GM21717 (cell line): ENCODE measurements around the gene LRRC4C.
A peak's percentile ranks its signal among the peaks of the same experiment; 100 is the strongest.

Source experiments
- ATAC-seq: cut with Tn5 transposase; IDR thresholded peaks from one replicate; pipeline ENCODE4 v1.9.1; 2021; ENCODE audit warnings: mild to moderate bottlenecking, moderate library complexity; ENCODE audit not compliant: unreplicated experiment

LRRC4C gene

DNA sequence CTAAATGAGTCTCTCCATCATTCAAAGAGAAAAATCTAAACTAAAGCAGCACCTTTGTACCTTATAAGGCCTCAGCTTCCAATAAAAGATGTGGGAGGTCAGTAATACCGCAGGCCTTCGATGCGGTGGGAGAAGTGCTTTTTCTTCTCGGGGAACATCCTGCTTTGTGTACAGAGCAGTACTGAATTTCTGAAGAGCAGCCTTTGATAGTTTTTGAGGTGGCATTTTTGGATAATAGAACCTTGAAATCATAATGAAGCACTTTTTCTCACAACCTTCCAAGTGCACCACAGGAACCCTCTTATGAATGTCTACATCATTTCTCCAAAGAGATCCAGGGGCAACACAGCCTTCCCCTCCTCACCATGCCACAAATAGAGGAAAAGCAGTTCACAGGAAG is 39.6 kb downstream of the LRRC4C start:
- ATAC-seq = no peak

DNA sequence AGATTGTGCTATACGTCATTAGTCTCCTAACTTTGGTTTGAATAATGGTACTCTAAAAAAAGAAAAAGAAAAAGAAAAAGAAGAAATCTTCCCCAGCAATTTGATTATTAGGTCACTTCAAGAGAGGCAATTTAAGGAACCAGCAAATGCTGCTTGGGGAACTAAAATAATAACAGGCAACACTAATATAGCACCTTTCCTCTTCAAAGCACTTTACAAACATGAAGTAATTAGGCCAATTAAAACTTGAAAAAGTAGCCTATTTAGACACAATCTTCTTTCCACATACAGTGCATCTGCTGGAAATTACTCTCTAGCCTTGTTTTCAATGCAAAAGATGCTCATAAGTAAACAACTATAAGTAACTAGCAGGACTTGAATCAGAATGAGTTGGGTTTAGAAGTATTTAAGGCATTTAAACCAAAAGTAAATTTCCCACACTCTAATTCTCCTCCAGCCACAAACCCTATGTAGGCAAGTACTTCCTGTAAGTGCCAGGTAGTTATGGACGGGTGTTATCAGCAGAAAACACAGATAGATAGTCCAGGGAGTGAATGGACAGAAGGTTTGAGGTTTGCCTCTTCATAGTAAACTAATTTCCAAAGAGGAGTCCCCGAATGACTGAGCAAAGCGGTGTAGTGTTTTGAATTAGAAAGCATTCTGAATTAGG is 44.5 kb downstream of the LRRC4C start:
- ATAC-seq = no peak

DNA sequence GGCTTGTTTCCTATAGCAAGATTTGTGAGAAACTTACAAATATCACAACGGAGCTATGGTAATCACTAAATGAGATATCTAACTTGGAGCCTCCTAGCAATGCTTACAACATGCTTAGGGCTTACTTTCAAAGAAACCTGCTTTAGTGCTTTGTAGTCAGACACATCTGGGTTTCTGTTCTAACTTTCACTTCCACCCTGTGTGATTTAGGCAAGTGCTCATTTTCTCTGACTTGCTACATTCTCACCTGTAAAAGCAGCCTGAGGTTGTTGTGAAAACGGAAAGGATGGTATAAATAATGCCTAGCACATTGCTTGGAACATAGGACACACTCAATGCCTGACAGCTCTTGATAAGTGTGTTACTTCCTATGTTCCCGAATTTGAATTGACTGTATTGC is 45.6 kb downstream of the LRRC4C start:
- ATAC-seq = peak; percentile 97

DNA sequence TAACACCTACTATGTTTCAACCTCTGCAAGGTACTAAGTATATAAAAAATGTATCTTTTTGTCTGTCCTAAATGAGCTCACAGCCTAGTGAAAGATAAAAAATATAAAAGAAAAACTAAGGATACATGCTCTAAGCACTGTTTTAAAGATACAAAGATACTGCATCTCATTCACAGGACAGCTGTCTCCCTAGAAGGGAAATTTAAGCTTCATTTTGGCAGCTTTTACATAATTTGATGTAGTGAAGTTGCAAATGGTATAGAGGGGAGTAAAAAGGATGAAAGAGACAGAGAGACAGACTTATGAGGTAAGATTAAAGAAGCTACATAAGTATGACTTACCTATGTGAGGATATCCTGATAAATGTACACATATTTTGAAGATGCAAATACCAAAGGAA is 53.6 kb downstream of the LRRC4C start:
- ATAC-seq = no peak

DNA sequence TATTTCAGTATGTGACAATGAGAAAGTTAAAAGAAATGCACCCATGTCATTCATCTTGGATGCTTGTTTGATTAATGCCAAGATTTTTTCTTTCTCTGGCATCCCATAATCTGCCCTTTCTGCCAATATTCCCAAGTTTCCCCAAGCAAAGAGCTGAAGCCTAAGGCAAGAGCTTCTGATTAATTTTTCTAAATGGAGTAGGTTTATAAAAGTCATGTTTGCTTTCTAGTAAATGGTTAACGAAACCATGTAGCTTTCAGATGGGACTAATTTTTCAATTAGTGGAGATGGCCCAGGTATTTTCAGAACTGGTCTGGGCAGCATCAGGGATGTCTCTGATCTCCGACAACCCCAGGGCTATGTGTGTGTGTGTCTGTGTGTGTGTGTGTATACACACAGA is 55.3 kb downstream of the LRRC4C start:
- no peak for ATAC-seq

DNA sequence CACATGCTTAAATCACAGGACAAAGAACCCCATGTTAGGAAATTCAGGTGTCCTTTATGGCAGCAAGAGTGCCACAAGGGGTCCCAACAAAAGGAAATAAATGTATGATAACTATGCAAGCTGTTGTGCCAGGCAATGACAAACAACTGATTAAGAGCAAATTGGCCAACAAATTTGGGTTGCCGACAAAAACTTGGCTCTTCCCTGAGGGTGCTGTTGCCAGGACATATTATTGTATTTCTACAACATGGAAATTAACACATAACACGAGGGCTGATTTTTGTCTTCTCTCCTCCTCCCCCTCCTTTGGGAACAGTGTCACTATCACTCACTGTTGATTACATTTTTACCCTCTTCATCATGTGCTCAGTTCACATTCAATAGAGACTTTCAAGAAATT is 56.0 kb downstream of the LRRC4C start:
- ATAC-seq = no peak

DNA sequence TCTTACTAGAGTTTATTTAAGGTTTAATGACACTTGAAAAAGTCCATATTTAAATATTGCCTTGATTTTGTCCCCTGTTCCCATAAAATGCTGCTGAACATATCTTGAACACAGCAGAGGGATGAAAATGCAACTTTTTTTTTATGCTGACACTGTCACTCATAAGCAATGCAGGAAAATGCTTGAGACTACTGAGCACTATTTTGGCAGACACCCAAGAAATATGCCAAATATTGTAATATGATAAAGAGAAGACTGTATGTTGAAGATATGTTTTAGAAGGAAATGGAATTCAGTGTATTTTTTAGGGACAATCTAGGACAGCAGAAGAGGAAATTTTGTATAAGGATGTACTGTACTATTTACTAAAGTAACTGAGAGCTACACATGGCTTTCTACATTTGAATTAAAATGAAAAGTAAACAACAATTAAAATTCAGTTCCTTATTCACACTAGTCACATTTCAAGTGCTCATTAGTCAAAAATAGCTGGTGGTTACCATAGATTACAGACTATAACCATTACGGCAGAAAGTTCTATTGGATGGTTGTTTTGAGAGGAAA is 58.6 kb downstream of the LRRC4C start:
- ATAC-seq = no peak

DNA sequence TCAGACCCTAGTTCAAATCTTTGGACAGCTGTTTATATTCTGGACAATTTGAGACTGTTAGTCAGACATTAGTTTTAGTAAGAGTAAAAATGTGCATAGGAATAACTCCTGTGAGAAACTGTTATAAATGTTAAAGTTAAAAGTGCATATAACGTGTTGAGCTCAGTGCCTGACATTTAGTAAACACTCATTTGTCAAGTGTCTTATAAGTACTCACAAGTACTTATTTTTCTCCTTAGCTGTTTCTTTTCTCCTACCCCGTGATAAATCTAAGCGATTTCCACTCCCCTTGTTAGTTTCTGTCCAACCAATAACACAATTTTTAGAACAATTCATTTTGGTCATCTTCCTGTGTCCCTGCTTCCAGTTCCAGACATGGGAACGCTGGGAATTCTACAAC is 59.3 kb downstream of the LRRC4C start:
- ATAC-seq = no peak

DNA sequence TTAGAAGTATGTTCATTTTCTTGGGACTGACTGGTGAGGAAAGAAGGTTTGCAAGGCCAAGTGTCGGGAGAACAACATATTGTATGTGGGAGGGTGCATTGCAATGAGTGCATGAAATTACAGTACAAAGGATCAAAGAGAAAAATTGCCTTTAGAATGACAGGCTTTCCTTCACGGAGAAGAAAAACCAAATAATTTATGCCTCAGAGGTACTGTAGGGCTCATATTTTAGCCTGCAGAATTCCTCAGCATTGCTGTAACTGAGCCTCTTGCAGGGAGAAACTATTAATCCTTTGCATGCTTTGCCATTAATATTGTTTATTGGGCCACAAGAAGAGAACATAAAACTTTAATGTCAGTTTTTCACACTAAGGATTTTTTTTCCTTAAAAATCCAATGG is 60.1 kb downstream of the LRRC4C start:
- no peak for ATAC-seq

DNA sequence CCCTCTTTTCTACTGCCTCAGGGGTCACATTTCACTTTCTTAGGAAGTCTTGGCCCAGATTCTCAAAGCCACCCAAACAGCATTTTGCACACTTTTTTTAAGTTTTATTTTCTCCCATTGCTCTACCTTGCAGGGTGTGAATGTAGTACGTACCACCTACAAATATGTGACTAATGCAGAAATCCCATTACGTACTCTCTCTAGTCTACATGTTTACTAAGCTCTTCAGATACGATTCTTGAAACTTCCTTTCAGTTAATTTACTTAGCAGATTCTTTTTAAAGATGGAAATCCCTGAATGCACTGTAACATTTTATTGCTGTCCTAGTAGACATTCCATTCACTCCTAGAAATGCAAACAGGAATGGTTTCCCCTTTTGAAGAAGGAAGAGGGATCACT is 61.3 kb downstream of the LRRC4C start:
- ATAC-seq = no peak

DNA sequence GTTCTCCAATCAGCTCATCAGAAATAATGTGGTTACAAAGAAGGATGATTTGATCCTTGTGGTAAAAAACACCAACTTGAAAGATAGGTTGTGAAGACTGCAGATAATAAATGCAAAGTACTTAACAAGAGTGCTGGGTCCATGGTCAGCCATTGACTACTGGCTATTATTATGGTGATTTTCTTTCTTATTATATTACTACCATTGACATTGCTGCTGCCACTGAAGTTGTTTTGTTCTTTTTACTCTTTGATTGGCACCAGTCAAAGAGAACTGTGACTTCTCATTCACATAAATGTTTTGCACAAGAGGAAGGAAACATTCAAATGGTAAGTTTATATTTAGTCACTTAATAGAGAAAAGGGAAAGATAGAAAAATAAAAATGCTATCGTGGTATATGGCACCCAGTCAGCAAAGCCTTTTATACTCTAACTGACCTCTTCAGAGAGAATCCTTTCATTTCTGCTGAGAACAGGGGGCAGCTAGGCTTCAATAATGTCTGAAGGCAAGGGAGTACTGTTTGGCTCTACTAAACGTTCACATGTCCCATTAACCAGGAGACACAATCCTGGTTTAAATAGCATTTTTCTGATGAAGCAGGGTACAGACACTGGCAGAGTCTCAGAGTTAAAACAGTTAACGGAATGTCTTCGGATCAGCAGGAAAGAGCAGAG is 64.8 kb downstream of the LRRC4C start:
- no peak for ATAC-seq

DNA sequence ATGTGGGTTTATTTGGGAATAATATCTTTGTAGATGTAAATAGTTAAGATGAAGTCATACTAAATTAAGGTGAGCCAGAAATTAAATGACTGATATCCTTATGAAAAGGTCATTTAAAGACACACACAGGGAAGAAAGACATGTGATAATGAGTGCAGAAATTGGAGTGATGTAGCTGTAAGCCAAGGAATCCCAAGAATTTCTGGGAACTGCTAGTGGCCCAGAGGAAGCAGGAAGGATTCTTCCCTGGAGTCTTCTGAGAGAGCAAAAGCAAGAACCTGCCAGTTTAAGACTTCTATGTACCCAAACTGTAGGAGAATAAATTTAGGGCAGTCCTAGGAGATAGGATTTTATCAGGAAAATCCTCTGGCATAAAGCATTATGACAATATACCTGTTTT is 66.9 kb downstream of the LRRC4C start:
- ATAC-seq = no peak

DNA sequence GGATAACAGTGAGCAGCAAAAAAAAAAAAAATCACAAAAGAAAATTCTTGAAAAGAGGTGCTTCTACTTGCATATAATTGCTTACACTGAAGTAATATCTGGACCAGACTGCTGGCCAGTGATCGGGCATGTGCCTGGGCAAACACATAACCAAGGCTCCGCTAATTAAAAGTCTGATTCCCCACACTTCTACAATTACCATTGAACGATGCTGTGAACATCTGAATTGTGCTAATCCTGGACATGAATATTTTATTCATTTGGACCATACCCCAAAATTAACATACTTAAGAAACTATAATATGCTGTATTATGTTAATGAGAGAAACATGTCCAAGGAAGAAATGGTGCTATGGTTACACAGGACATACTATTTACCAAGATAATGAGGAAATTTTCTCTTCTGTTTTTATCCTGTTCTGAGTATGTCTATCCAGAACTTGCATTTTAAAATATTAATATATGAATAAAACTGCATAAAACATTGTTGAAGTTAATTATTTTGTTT is 69.8 kb downstream of the LRRC4C start:
- no peak for ATAC-seq

DNA sequence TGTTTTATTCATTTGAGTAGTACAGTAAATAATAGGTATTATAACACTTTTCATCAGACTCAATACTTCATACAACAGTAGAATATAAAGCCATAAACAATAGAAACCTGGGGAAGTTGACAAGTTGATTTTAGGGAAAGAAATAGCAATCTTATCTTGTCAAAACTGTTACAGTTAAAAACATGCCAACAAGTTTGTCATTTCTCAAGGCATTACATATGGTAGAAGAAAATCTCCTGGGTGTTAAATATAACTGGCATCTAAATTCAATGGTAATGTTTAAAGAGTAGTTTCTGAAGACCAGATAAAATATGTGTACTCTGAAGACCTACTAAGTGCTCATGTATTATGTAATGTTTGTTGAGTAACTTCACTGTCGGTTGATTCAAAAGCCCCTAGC is 75.1 kb downstream of the LRRC4C start:
- ATAC-seq = no peak

DNA sequence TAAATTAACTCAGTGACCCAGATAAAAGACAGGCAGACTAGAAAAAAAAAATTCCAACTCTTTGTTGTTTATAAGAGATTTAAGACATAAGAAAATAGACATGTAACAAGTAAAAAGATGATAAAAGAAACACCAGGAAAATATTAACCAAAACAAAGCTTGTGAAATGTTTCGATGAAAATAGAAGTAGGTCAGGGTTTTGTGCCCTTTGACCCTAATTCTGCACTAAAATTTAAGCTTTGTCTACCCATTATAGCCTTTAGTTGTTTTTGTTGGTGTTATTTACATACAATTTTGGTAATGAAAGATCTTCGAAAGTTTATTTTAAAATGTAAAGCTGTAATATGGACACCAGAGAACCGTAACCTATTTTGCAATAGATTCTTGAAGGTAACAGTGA is 75.7 kb downstream of the LRRC4C start:
- no peak for ATAC-seq

DNA sequence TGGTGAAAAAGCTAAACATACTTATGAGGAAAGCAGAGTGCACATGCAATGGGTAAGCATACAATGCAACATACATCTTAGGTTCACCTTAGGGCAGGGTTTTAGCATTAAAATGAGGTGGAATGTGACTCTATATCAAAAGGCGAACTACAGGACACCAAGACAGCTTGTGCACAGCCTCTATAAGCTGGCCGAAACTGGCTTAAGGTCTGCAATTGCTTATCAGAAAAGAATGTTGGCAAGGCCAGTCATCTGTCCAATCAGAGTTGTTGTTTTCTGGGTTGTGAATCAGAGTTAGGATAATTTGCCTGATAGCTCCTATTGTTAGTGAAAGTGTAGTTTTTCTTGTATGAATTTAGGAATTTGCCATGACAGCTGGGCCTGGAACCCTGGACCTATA is 76.5 kb downstream of the LRRC4C start:
- no peak for ATAC-seq

DNA sequence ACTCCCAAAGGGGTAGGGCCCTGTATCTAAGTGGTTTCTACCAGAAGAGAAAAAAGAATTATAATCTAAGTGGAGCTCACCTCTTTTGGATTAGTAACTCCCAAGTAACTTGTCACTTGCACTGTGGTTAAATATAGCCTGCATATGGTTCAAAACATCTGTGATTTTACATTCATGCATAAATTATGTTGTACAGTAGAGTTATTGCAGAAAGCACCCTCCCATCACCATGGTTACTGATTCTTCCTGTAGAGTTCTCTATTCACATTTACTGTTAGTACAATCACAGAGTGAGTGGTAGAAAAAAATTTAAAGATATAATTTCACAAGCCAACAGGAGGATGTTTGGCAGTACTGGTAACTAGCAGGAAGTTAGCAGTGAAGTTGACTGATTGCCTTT is 80.4 kb downstream of the LRRC4C start:
- ATAC-seq = no peak

DNA sequence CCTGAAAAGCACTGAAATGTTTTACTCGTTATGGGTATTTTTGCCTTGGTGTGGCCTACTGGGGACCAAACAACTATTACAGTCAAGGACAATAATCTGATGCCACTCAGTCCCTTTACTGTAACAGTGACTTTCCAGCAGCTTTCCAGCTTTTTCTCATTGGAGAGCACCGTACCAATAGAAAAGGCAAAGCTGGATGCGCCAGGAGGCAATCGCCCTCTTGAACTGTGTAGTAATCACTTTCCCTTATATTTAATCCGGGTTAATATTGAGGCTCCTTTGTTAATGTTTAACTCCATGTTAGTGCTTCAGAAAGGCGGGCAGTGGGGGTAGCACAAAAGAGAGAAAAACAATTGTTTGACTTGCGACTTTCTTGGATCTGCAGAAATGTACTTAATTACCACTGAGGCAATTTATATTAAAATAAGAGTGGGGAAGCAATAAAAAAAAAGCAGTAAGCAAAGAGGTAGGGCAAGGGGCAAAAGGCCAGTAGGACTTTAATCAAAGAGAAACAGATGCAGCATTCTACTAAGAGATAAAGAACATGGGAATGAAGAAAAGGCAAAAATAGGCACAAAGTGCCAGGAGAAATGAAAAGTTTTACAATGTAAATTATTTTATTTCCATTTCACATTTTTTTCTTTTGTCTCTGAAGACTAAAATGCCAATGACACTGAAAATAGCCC is 81.6 kb downstream of the LRRC4C start:
- no peak for ATAC-seq

DNA sequence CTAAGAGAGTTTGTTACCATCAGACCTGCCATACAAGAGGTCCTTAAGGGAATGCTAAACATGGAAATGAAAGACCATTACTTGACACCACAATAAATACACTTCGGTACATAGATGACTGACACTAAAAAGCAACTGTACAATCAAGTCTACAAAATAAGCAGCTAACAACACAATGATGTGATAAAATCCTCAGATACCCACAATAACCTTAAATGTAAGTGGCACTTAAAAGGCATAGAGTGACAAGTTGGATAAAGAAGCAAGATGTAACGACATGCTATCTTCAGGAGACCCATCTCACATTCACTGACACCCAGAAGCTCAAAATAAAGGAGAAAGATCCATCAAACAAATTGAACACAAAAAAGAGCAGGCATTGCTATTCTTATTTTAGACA is 107.6 kb downstream of the LRRC4C start:
- ATAC-seq = no peak

DNA sequence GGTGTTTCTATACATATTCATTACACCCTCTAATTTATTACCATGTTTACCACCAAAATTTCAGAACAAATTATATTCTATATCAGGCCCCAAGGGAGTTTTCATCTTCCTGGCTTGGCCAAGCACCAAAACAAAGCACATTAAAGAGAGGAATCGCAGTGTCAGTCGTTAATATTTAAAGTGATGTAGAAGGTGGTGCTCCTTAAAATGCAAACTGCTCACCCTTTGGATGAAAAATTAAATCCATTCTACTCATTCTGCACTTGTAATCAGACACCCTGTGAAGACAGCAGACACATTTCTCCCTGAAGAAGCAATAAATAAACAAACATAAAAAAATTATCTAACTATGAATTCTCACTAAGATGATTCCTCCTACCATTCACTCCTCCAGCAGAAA is 113.4 kb downstream of the LRRC4C start:
- ATAC-seq = no peak

DNA sequence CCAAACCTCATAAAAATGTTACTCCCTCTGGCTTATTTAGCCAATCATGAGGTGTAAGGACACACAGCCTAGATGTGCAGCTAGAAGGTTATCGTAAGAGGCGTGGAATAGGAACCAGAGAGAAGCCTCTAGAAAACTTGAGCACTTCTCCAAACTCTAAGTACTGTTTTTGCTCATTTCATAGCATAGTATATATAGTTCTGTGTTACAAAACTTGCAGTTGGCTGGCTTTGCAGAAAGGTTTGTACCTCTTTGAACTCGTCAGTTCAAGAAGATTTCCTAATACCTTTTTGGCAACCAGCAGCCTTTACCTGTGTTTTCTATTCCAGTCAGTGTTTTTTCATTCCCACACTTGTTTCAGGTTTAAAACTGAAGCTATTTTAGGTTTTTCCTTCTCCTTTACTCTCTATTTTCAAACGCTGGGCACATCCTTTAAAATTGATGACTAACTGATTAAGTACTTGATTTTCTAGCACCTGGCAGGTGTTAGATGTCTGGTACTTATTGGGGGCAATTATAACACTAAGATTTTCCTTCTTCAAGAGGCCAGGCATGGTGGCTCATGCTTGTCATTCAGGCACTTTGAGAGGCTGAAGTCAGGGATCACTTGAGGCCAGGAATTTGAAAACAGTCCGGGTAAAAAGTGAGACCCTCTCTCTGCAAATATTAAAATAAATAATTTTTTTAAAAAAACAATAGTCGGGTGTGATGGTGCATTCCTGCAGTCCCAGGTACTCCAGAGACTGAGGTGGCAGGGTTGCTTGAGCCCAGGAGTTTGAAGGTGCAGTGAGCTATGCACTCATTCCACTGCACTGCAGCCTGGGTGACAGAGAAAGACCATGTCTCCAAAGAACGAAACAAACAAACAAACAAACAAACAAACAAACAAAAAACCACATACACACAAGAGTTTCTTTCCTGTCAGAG is 125.2 kb downstream of the LRRC4C start:
- ATAC-seq = no peak
